ENCODE results near the gene CDX2. TPM values are rescaled to one million over a fixed set of nuclear protein-coding genes. Genes with fewer than 3 reads are reported as not detected.

The CDX2 gene
- total and polyA plus RNA-seq, 9 of the 15 experiments (the other 6 are each of a cell fraction or from before 2014, with no cell fraction given), result 0.04 TPM; not detected in 8

DNA sequence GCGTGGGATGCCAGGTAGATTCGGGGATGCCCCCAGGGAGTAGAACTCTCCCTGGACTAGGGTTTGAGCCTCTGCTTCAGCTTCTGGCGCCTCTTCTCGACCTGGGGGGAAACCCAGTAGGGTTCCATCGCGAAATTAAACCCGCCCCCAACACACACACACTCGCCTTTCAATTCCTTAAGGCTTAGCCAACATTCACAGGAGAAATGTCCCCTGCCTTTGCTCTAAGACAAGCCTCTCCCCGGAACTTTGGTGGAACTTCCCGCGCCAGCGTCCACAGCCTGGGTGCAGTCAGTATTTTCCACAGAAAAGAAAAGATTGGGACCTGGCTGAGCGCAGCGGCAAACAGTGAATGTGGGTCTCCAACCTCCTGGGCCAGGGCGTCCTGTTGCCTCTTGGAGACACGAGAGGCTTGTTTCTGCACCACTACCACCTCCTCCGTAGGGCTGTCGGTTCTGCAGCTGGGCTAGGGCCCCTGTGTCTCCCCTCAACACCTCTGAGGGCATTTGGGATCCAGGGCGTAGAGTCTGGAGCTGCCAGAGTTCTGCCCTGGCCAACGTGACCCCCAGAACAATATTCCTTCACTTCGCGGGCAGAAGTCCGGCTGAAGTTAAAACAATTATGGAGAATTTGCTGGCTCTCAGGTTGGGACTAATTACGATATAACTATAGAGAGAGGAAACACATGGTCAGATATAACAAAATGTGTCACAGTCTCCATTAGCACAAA lies 46.1 kb downstream of the CDX2 start:
- Histone ChIP-seq H3K9me1 (ENCODE audit: control insufficient read depth, insufficient read depth, low read length) (no peaks in the 10 kb centered on the region), H3K4me3 (no peak overlapping the region), H2AFZ (ENCODE audit: low read depth, low read length) (no peak overlapping the region), H3K36me3 (ENCODE audit: control insufficient read depth, insufficient read depth, low read length) (no peaks in the 10 kb centered on the region), H3K4me1 (replicated peaks in 1 of 2; ENCODE audit: control insufficient read depth in 2 of 2, insufficient read depth in 2 of 2, low read length in 2 of 2) (peaks cover 0 to 9% of the 10 kb centered on the region in 2 experiments; a peak in 2 of 5 replicates), H4K20me1 (replicated peaks; ENCODE audit: control insufficient read depth, insufficient read depth, low read length) (no peaks in the 10 kb centered on the region), H3K9ac (ENCODE audit: insufficient read depth in 1 of 2, low read depth in 2 of 2, low read length in 2 of 2) (no peak overlapping the region), H3K79me2 (ENCODE audit: control insufficient read depth, insufficient read depth, low read length) (no peaks in the 10 kb centered on the region), H3K27me3 (ENCODE audit: control insufficient read depth in 2 of 2, insufficient read depth in 2 of 2, low read length in 2 of 2) (peaks cover 4 to 58% of the 10 kb centered on the region in 2 experiments; a peak in 4 of 5 replicates), H3K4me2 (ENCODE audit: insufficient read depth, low read length) (no peak overlapping the region), H3K27ac (ENCODE audit: extremely low read depth, low read depth, low read length) (no peak overlapping the region), H3K9me3 (replicated peaks; ENCODE audit: control insufficient read depth, insufficient read depth, low read depth, low read length) (no peaks in the 10 kb centered on the region)
- intact Hi-C loops (cut with micrococcal nuclease) (no loop called here), in situ Hi-C loops (cut with MboI) (no loop called here)
- ChIA-PET CTCF (ENCODE audit: low intra/inter-chr PET ratio) (no interaction called here), POLR2A (interaction anchor here (0.8 kb wide), 1 partner anchor 8 kb away, joined by 3 read pairs; no protein-coding TSS in a partner anchor)
- no TSS peak for BruUV-seq (replicated peaks)
- FAIRE-seq (no peak), DNase-seq (ENCODE audit: extremely low read depth in 1 of 4, low spot score in 3 of 4) (no peak), ATAC-seq (no peak)
- TF ChIP-seq ZNF253 (CRISPR knock-in tag; conservative IDR thresholded peaks at IDR 0.05), result no peak
- no peak for TF ChIP-seq BCLAF1 (IDR thresholded peaks at IDR 0.05; ENCODE audit: borderline replicate concordance in 1 of 2, control insufficient read depth in 1 of 2, low read depth in 2 of 2, low read length in 1 of 2)
- no peak for TF ChIP-seq FOXK1 (CRISPR knock-in tag; IDR thresholded peaks at IDR 0.05; ENCODE audit: borderline replicate concordance)
- WGBS (ENCODE audit: insufficient coverage, low coverage, missing lambda C conversion rate), result under 1% methylated on average over 20 of the region's 24 CpGs

Data from K562 (cell line).